ENCODE results near the gene SLC1A5.

DNA sequence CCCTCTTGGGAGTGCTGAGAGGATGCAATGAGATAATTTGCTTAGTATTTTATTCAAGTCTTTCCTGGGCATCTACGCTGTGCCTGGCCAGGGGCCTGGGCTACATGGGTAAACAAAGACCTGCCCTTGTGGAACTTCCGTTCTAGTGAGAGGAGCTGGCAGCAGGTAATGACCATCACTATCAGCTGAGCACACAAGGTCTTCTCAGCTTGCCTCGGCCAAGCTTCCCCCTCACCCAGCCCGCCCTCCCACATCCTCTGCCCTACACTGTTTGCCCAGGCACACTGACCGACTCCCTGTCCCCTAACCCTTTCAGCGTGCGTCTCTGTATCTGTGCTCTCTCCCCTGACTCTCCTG is 51.1 kb downstream of the SLC1A5 start:
- TF ChIP-seq, protein P1, sequence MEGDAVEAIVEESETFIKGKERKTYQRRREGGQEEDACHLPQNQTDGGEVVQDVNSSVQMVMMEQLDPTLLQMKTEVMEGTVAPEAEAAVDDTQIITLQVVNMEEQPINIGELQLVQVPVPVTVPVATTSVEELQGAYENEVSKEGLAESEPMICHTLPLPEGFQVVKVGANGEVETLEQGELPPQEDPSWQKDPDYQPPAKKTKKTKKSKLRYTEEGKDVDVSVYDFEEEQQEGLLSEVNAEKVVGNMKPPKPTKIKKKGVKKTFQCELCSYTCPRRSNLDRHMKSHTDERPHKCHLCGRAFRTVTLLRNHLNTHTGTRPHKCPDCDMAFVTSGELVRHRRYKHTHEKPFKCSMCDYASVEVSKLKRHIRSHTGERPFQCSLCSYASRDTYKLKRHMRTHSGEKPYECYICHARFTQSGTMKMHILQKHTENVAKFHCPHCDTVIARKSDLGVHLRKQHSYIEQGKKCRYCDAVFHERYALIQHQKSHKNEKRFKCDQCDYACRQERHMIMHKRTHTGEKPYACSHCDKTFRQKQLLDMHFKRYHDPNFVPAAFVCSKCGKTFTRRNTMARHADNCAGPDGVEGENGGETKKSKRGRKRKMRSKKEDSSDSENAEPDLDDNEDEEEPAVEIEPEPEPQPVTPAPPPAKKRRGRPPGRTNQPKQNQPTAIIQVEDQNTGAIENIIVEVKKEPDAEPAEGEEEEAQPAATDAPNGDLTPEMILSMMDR (IDR thresholded peaks at IDR 0.05), result no peak
- TF ChIP-seq POLR2A (IDR thresholded peaks at IDR 0.05; ENCODE audit: low read length), result no peak
- no peak for TF ChIP-seq EP300 (IDR thresholded peaks at IDR 0.05)
- TF ChIP-seq PHF8 (IDR thresholded peaks at IDR 0.05; ENCODE audit: borderline replicate concordance, low read depth), result no peak
- TF ChIP-seq MAFK (IDR thresholded peaks at IDR 0.05; ENCODE audit: partially characterized antibody), result no peak
- no peak for TF ChIP-seq FOSL2 (IDR thresholded peaks at IDR 0.05)
- TF ChIP-seq FOSL2 (CRISPR knock-in tag; IDR thresholded peaks at IDR 0.05), result no peak
- no peak for TF ChIP-seq RFX5 (IDR thresholded peaks at IDR 0.05)
- no peak for TF ChIP-seq RAD21 (conservative IDR thresholded peaks at IDR 0.05 in 1 of 2, IDR thresholded peaks at IDR 0.05 in 1 of 2)
- TF ChIP-seq, protein P2, sequence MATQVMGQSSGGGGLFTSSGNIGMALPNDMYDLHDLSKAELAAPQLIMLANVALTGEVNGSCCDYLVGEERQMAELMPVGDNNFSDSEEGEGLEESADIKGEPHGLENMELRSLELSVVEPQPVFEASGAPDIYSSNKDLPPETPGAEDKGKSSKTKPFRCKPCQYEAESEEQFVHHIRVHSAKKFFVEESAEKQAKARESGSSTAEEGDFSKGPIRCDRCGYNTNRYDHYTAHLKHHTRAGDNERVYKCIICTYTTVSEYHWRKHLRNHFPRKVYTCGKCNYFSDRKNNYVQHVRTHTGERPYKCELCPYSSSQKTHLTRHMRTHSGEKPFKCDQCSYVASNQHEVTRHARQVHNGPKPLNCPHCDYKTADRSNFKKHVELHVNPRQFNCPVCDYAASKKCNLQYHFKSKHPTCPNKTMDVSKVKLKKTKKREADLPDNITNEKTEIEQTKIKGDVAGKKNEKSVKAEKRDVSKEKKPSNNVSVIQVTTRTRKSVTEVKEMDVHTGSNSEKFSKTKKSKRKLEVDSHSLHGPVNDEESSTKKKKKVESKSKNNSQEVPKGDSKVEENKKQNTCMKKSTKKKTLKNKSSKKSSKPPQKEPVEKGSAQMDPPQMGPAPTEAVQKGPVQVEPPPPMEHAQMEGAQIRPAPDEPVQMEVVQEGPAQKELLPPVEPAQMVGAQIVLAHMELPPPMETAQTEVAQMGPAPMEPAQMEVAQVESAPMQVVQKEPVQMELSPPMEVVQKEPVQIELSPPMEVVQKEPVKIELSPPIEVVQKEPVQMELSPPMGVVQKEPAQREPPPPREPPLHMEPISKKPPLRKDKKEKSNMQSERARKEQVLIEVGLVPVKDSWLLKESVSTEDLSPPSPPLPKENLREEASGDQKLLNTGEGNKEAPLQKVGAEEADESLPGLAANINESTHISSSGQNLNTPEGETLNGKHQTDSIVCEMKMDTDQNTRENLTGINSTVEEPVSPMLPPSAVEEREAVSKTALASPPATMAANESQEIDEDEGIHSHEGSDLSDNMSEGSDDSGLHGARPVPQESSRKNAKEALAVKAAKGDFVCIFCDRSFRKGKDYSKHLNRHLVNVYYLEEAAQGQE (IDR thresholded peaks at IDR 0.05), result no peak
- no peak for TF ChIP-seq EHF (CRISPR knock-in tag; IDR thresholded peaks at IDR 0.05)

Data from A549 (cell line).